ENCODE data around the gene CACNA1S.

DNA sequence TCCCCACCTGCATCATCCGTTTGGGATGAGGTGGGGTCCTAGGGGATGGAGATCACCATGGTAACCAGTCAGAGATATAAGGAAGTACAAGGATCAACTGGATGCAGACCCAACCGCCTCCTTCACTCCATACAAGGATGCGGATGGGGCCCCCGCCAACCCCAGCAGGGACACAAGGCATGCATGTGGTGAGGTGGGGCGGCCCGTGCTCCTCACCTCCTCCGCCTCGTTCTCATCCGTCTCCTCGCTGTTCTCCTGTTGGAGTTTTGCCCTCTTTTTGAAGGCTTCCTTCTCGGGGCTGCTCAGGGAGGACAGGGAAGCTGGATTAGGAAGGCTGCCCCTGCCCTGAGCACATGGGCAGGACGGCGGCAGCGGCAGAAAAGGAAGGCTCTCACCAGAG is 112.6 kb downstream of the CACNA1S start:
- TF ChIP-seq, protein P1, sequence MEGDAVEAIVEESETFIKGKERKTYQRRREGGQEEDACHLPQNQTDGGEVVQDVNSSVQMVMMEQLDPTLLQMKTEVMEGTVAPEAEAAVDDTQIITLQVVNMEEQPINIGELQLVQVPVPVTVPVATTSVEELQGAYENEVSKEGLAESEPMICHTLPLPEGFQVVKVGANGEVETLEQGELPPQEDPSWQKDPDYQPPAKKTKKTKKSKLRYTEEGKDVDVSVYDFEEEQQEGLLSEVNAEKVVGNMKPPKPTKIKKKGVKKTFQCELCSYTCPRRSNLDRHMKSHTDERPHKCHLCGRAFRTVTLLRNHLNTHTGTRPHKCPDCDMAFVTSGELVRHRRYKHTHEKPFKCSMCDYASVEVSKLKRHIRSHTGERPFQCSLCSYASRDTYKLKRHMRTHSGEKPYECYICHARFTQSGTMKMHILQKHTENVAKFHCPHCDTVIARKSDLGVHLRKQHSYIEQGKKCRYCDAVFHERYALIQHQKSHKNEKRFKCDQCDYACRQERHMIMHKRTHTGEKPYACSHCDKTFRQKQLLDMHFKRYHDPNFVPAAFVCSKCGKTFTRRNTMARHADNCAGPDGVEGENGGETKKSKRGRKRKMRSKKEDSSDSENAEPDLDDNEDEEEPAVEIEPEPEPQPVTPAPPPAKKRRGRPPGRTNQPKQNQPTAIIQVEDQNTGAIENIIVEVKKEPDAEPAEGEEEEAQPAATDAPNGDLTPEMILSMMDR (IDR thresholded peaks at IDR 0.05): no peak
- TF ChIP-seq ZFX (IDR thresholded peaks at IDR 0.05; ENCODE audit: borderline replicate concordance): no peak
